ENCODE measurements around the gene PKN1.
A peak's percentile ranks its signal among the peaks of the same experiment; 100 is the strongest.

GRCh38 chr19:14434543-14435319 lies 1.6 kb downstream of the PKN1 start:
- TF ChIP-seq MTA3 (IDR thresholded peaks at IDR 0.05; ENCODE audit: borderline replicate concordance) (no peak), CTCF (IDR thresholded peaks at IDR 0.05 in 2 of 3, conservative IDR thresholded peaks at IDR 0.05 in 1 of 3; ENCODE audit: insufficient read depth in 2 of 3, low read depth in 1 of 3, low read length in 3 of 3) (no peak), CEBPB (tag; IDR thresholded peaks at IDR 0.05) (no peak), TCF7 (IDR thresholded peaks at IDR 0.05; ENCODE audit: borderline replicate concordance) (no peak), GABPB1 (CRISPR knock-in tag; IDR thresholded peaks at IDR 0.05) (0 out of 2 replicates have a peak, but pooled peaks have one; percentile 50), JUNB (CRISPR knock-in tag; conservative IDR thresholded peaks at IDR 0.05) (no peak), CBX1 (IDR thresholded peaks at IDR 0.05; ENCODE audit: low read depth) (no peak), PHB2 (IDR thresholded peaks at IDR 0.05; ENCODE audit: low read depth) (no peak)
- TF ChIP-seq, protein P1, sequence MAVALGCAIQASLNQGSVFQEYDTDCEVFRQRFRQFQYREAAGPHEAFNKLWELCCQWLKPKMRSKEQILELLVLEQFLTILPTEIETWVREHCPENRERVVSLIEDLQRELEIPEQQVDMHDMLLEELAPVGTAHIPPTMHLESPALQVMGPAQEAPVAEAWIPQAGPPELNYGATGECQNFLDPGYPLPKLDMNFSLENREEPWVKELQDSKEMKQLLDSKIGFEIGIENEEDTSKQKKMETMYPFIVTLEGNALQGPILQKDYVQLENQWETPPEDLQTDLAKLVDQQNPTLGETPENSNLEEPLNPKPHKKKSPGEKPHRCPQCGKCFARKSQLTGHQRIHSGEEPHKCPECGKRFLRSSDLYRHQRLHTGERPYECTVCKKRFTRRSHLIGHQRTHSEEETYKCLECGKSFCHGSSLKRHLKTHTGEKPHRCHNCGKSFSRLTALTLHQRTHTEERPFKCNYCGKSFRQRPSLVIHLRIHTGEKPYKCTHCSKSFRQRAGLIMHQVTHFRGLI (CRISPR knock-in tag; IDR thresholded peaks at IDR 0.05) = no peak
